GM19328 (cell line): ENCODE data around the gene DAG1.
A peak's percentile ranks its signal among the peaks of the same experiment; 100 is the strongest.
"Not testable (repeated sequence)": the region's sequence is repeated elsewhere in the genome, so short reads cannot be mapped to it uniquely, and the experiment has no call there.

ENCODE experiments used
- ATAC-seq: cut with Tn5 transposase; IDR thresholded peaks from one replicate; pipeline ENCODE4 v1.9.1; 2021; ENCODE audit warnings: mild to moderate bottlenecking, moderate library complexity; ENCODE audit not compliant: unreplicated experiment

DAG1 gene

DNA sequence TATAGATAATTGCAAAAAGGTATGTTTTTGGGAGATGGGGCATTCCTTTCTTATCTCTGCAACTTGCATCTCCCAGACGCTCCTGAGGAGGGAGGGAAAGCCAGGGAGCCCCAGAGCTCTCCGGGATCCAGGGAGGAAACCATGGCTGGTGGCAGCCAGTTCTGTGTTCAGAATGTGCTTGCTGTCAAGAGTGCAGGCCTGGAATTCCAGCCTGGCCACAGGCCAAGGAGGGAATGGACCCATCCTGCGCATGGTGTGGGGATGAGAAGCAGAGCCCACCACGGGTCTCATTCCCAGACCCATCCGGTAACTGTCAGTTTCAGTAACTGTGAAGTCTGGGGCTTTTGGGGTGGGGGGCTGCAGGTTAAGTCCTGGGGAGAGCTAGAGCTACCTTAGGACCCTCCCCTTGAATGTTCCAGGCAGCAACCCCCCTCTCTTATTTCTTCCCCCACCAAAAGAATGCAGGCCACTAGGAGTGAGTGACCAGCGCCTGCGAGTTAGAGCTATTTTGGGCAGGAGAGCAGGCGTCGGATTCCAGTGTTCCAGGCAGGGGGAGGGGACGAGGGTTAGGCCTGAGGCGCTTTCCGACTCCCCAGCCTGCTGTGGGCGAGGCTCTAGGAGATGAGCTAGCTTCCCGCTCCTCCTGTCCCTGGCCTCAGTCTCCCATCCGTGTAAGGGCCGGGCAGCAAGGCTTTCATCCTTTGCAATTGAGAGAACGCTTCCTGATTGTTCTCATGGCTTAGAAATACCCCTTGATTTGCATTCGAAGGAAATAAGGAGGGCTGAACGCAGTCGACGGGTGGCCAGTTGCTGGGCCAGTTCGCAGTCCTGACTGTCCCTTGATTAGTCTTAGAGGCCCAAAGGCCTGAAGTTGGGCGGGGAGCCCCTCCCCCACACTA lies 781 bp upstream of the DAG1 start:
- peak; percentile 4 for ATAC-seq

DNA sequence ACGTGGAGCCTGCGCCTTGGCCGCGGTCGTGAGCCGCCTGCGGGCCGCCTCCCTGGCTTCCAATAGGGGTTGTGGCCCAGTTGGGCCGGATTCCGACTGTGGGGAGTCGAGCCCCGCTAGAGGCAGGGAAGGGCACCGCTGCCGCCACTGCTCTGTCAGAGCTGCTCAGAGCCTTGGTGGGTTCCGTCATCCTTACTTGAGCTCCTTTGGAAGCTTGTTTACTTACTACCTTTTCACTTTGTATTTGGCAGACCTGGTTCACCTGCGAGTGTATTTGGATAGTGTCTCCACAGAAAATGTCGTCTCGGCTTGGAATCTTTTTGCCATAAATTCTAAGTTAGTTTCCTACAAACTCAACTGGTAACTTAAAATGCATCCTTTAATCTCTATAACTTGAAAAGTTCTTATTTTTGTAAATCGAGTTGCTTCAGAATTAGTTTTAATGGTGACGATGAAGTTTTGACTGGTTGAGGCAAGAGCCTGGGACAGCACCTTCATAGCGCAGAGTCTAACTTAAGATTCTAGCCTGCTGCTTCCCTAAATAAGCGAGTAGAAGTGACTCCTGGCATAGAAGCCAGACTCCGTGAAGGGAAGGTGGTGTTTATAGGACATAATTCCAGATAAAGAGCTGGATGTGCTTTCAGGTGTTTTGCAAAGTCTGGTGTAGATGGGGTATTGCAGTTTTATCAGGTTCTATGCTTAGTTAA lies 800 bp downstream of the DAG1 start:
- peak; percentile 25 for ATAC-seq

GRCh38 chr3:49471856-49472495 lies 1.9 kb downstream of the DAG1 start:
- no peak for ATAC-seq

DNA sequence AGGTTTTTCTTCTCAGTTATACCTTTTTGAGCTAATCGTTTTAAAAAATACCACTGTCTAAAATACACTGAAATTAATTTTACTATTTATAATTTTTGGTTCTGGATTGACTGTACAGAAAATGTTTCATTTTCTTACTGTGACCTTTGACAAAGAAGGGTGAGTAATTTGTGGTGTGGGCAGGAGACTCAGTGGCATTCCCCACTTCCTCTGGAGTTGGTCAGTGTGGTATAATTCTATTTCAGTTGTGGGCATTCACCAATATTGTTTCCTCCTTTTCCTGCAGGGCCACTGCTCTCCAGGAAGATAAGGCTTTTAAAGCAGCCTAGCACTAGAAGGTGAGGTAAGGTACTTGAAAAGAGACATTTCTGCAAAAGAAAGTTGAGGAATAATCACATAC lies 6.5 kb downstream of the DAG1 start:
- ATAC-seq, result no peak

- ATAC-seq, result no peak
Measured at GRCh38 chr3:49482766-49483165, 12.7 kb downstream of the DAG1 start.

- no peak for ATAC-seq
Measured at GRCh38 chr3:49484471-49484870, 14.4 kb downstream of the DAG1 start.

GRCh38 chr3:49489247-49489646 lies 19.2 kb downstream of the DAG1 start:
- no peak for ATAC-seq

DNA sequence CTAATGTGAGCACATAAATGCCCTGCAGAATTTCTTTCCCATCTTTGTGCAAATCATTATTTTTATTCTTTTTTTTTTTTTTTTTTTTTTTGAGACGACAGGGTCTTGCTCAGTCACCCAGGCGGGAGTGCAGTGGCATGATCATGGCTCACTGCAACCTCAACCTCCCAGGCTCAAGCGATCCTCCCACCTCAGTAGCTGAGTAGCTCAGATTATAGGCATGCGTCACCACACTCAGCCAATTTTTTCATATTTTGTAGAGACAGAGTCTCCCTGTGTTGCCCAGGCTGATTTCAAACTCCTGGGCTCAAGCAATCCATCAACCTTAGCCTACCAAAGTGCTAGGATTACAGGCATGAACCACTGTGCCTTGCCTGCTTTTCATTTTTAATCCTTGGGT lies 22.9 kb downstream of the DAG1 start:
- ATAC-seq, result no peak

- no peak for ATAC-seq
Measured at GRCh38 chr3:49493901-49494300, 23.8 kb downstream of the DAG1 start.

DNA sequence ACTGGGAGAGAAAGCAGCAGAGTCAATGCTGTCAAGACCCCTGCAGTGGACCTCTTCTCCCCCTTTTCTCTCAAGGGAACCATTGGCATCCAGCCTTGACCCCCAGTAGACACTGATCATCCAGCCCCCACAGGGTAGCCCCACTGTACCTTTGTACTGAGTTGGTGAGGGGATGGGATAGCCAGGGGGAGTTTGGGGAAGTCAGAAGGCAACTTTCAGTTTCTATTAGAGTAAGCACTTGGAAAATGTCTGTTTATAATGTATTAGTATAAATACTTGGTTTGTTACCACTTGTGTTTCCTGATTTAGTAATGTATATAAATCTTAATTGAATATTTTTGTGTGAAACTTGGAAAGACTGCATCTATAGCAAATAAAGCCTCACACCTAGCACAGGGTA lies 25.0 kb downstream of the DAG1 start:
- ATAC-seq, result no peak

GRCh38 chr3:49496845-49497244 lies 26.8 kb downstream of the DAG1 start:
- not testable (repeated sequence) for ATAC-seq

DNA sequence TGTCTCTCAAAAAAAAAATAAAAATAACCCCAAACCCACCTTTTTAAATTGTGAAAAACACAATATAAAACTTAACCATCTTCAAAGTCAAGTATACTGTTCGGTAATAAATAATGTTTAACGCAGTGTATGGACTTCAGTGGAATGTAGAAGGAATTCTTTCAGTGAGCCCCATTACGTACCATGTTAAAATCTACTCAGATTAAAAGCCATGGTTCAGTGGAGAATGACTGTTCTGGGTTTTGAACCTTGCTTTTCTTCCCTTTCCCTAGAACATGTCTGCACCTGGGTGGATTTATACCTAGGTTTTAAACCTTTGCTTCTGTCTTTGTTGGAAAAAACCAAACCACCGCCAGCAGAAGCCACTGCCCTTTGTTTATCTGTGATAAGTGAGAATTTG lies 27.5 kb downstream of the DAG1 start:
- ATAC-seq, result no peak

DNA sequence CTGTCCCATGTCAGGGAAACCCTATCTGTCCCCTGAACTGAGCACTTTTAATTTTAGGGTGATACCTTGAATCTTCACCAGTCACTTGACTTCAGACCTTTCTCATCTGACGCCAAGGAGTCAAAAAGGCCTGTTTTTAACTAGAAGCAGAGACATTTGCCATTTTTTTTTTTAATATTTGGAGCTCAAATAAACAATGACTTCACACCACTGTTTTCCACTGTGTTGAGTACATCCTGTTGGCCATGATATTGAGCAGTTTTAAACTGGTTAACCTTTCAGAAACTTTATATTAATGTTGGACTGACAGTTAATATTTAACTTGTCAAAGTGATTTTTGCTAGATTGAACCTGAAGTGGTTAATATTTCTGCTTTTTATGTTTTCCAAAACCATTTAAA lies 28.2 kb downstream of the DAG1 start:
- no peak for ATAC-seq

- no peak for ATAC-seq
Measured at GRCh38 chr3:49498648-49499047, 28.6 kb downstream of the DAG1 start.

DNA sequence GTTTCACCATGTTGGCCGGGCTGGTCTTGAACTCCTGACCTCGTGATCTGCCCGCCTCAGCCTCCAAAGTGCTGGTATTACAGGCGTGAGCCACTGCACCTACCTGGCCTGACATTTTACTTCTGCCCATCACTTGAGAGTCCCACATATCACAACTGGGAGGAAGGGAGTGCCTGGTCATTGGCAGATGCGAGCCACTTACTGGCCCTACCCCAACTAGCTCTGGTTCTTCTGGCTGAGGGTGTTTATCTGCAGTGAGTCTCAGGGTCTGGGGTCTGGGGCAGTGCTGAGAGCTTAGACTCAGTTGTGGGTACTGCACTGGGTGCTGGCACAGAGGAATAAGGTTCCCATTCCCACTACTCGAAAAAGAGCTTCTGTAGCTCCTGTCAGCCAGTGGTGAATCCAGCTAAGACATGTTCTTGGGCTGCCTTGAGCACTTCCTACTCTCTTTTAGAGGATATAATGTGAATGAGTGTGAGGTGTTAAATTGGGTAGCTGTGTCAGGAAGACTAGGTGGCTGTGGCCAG lies 30.2 kb downstream of the DAG1 start:
- no peak for ATAC-seq

DNA sequence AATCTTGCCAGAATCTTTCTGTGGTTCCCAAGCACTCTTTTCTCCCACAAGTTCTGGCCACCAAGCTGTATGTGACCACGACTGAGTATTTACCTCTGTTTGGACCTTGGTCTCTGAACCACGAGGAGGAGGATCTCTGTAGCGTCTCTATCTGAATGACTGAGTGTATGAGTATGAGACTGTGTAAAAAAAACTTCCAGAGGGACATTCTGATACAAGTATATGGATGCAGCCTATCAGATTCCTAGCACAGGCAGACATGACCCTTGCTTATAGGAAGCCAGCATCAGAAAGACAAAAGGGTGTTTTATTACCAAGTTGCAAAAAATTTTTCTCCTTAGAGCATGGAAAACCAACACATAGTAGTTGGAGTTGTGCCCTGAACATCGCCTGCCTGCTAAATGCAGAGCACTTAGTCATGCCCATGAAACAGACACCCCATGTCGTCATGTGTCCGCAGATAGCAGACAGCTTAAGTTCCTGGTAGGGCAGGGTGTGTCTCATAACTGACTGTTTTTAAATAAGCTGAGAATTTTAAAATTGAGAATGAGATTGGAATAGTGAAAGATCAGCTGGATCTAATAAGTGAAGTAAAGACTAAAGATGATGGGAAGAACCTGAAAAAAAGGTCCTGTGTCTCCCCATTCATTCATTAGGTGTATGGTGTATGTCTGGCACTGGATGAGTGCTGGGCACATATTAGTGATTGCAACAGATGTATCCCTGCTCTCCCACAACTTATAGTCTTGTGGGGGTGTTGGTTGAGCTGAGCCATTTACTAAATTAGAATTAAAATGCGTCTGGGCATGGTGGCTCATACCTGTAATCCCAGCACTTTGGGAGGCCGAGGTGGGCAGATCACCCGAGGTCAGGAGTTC lies 30.9 kb downstream of the DAG1 start:
- no peak for ATAC-seq

DNA sequence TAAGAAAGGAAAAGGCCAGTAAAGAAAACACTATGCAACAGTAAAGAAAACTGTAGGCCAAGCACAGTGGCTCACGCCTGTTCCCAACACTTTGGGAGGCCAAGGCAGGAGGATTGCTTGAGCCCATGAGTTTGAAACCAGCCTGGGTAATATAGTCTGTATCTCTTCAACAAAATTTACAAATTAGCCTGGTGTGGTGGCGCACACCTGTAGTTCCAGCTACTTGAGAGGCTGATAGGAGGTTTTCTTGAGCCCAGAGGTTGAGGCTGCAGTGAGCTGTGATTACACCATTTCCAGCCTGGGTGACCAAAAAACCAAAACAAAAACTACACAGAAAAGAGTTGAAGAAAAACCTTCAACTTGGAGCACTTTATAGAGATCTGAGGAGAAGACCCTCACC lies 31.8 kb downstream of the DAG1 start:
- ATAC-seq, result no peak

GRCh38 chr3:49506906-49507305 lies 36.8 kb downstream of the DAG1 start:
- ATAC-seq, result no peak

DNA sequence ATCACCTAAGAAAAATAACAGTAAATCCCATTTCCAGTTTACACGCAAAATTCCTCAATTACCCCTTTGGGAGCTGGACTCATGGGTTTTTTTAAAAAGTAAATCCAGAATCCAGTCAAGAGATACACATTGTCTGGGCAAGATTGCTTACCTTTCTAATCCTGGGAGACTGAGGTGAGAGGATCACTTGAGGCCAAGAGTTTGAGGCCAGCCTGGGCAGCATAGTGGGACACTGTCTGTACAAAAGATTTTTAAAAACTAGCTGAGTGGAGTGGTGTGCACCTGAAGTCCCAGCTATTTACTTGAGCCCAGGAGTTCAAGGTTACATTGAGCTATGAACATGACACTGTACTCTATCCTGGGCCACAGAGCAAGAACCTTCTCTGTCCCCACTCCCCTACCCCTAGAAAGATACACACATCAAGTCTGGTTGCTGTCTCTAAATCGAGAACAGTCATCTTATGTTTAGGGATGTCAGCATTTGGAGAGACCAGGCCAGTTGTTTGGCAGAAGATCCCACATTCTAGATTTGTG lies 39.0 kb downstream of the DAG1 start:
- ATAC-seq, result no peak

- ATAC-seq, result no peak
Measured at GRCh38 chr3:49511639-49512038, 41.6 kb downstream of the DAG1 start.
